GM18508 (cell line): Measurements from ENCODE around the gene PTPRG.

Source experiments
- ATAC-seq: cut with Tn5 transposase; IDR thresholded peaks from one replicate; pipeline ENCODE4 v1.9.1; 2021; ENCODE audit warnings: moderate number of reproducible peaks; ENCODE audit not compliant: insufficient read depth, unreplicated experiment

The PTPRG gene

GRCh38 chr3:61966200-61966599, 404.8 kb downstream of the PTPRG start:
- no peak for ATAC-seq

- ATAC-seq, result no peak
These were observed 405.6 kb downstream of the PTPRG start for GRCh38 chr3:61967019-61967418.

GRCh38 chr3:61967937-61968336, 406.6 kb downstream of the PTPRG start:
- no peak for ATAC-seq

- ATAC-seq, result no peak
These were observed 413.3 kb downstream of the PTPRG start for GRCh38 chr3:61974662-61975061.

GRCh38 chr3:61975199-61975598, 413.8 kb downstream of the PTPRG start:
- ATAC-seq, result no peak

GRCh38 chr3:61975936-61976335, 414.6 kb downstream of the PTPRG start:
- ATAC-seq, result no peak

GRCh38 chr3:61978460-61979419, 417.4 kb downstream of the PTPRG start:
- no peak for ATAC-seq

- no peak for ATAC-seq
These were observed 418.3 kb downstream of the PTPRG start for GRCh38 chr3:61979638-61980037.

- ATAC-seq, result no peak
These were observed 418.7 kb downstream of the PTPRG start for GRCh38 chr3:61980041-61980440.

GRCh38 chr3:61981060-61981459, 419.7 kb downstream of the PTPRG start:
- ATAC-seq, result no peak

GRCh38 chr3:61983479-61983878, 422.1 kb downstream of the PTPRG start:
- ATAC-seq, result no peak

GRCh38 chr3:61985020-61985419, 423.6 kb downstream of the PTPRG start:
- ATAC-seq, result no peak

- no peak for ATAC-seq
These were observed 425.1 kb downstream of the PTPRG start for GRCh38 chr3:61986473-61986872.

GRCh38 chr3:61989681-61990080, 428.3 kb downstream of the PTPRG start:
- ATAC-seq, result no peak

- no peak for ATAC-seq
These were observed 429.1 kb downstream of the PTPRG start for GRCh38 chr3:61990327-61991027.

GRCh38 chr3:61991706-61992105, 430.3 kb downstream of the PTPRG start:
- ATAC-seq, result no peak

- no peak for ATAC-seq
These were observed 435.0 kb downstream of the PTPRG start for GRCh38 chr3:61996366-61996765.

- no peak for ATAC-seq
These were observed 435.7 kb downstream of the PTPRG start for GRCh38 chr3:61997101-61997500.

GRCh38 chr3:62003835-62004234, 442.5 kb downstream of the PTPRG start:
- ATAC-seq, result no peak

- ATAC-seq, result no peak
These were observed 445.7 kb downstream of the PTPRG start for GRCh38 chr3:62007036-62007435.

- no peak for ATAC-seq
These were observed 449.6 kb downstream of the PTPRG start for GRCh38 chr3:62010989-62011388.
